ENCODE results near the gene LIPF.
"Not testable (repeated sequence)": the region's sequence is repeated elsewhere in the genome, so short reads cannot be mapped to it uniquely, and the experiment has no call there.

The LIPF gene

GRCh38 chr10:88707429-88708155 lies 43.4 kb downstream of the LIPF start:
- no peaks in the 10 kb centered on the region for H3K9me3 ChIP-seq (ENCODE audit: severe bottlenecking)
- DNase-seq, result no peak
- H3K4me3 ChIP-seq (ENCODE audit: low read depth, low read length), result no peak overlapping the region
- no peak for TF ChIP-seq CTCF (IDR thresholded peaks at IDR 0.05; ENCODE audit: low read depth, low read length)
- H3K27ac ChIP-seq, result no peak overlapping the region
- H3K36me3 ChIP-seq, result no peaks in the 10 kb centered on the region
- no peaks in the 10 kb centered on the region for H3K27me3 ChIP-seq (ENCODE audit: insufficient read depth, low read depth, severe bottlenecking)

- H3K27ac ChIP-seq; H3K9me3 ChIP-seq (ENCODE audit: severe bottlenecking); H3K4me3 ChIP-seq (ENCODE audit: low read depth, low read length); H3K36me3 ChIP-seq; DNase-seq; H3K27me3 ChIP-seq (ENCODE audit: insufficient read depth, low read depth, severe bottlenecking): not testable (repeated sequence)
Measured at GRCh38 chr10:88709361-88709760, 45.1 kb downstream of the LIPF start.

GRCh38 chr10:88715517-88715916 lies 51.3 kb downstream of the LIPF start:
- no peak for TF ChIP-seq CTCF (IDR thresholded peaks at IDR 0.05; ENCODE audit: low read depth, low read length)
- H3K27me3 ChIP-seq (ENCODE audit: insufficient read depth, low read depth, severe bottlenecking), result no peaks in the 10 kb centered on the region
- no peak overlapping the region for H3K27ac ChIP-seq
- H3K4me3 ChIP-seq (ENCODE audit: low read depth, low read length), result no peak overlapping the region
- DNase-seq, result no peak
- no peaks in the 10 kb centered on the region for H3K9me3 ChIP-seq (ENCODE audit: severe bottlenecking)
- no peaks in the 10 kb centered on the region for H3K36me3 ChIP-seq

- no peak overlapping the region for H3K4me3 ChIP-seq (ENCODE audit: low read depth, low read length)
- H3K36me3 ChIP-seq, result no peaks in the 10 kb centered on the region
- H3K27ac ChIP-seq, result no peak overlapping the region
- H3K27me3 ChIP-seq (ENCODE audit: insufficient read depth, low read depth, severe bottlenecking), result no peaks in the 10 kb centered on the region
- no peak for DNase-seq
- no peaks in the 10 kb centered on the region for H3K9me3 ChIP-seq (ENCODE audit: severe bottlenecking)
- TF ChIP-seq CTCF (IDR thresholded peaks at IDR 0.05; ENCODE audit: low read depth, low read length), result no peak
Measured at GRCh38 chr10:88721392-88721791, 57.1 kb downstream of the LIPF start.

GRCh38 chr10:88725798-88726197 lies 61.6 kb downstream of the LIPF start:
- H3K9me3 ChIP-seq (ENCODE audit: severe bottlenecking), result no peaks in the 10 kb centered on the region
- no peak overlapping the region for H3K4me3 ChIP-seq (ENCODE audit: low read depth, low read length)
- no peak for TF ChIP-seq CTCF (IDR thresholded peaks at IDR 0.05; ENCODE audit: low read depth, low read length)
- no peaks in the 10 kb centered on the region for H3K36me3 ChIP-seq
- no peak overlapping the region for H3K27ac ChIP-seq
- no peaks in the 10 kb centered on the region for H3K27me3 ChIP-seq (ENCODE audit: insufficient read depth, low read depth, severe bottlenecking)
- DNase-seq, result no peak

- no peak overlapping the region for H3K4me3 ChIP-seq (ENCODE audit: low read depth, low read length)
- TF ChIP-seq CTCF (IDR thresholded peaks at IDR 0.05; ENCODE audit: low read depth, low read length), result peak; percentile 78
- DNase-seq, result peak; percentile 61
Measured at GRCh38 chr10:88728107-88728763, 64.0 kb downstream of the LIPF start.

More at GRCh38 chr10:88728107-88728763, 64.0 kb downstream of the LIPF start:
- Histone ChIP-seq H3K27ac (no peak overlapping the region), H3K36me3 (no peaks in the 10 kb centered on the region), H3K27me3 (ENCODE audit: insufficient read depth, low read depth, severe bottlenecking) (no peaks in the 10 kb centered on the region), H3K9me3 (ENCODE audit: severe bottlenecking) (no peaks in the 10 kb centered on the region)
